ENCODE data around the gene SHTN1.

The SHTN1 gene

GRCh38 chr10:117005026-117005526 is at the start of gene SHTN1:
SHTN1 (minus strand) TSS chr10:117005187; CDS start chr10:117005079, 108 bp downstream.
- FAIRE-seq, result peak; percentile 71

GRCh38 chr10:117053482-117053881 is 48.5 kb upstream of the SHTN1 start:
- no peak for DNase-seq (ENCODE audit: low spot score)
- FAIRE-seq, result no peak

More at GRCh38 chr10:117005026-117005526, at the start of gene SHTN1:
- peak; percentile 68 for DNase-seq (ENCODE audit: low spot score)

GRCh38 chr10:117047947-117048346 is 43.0 kb upstream of the SHTN1 start:
- FAIRE-seq (no peak), DNase-seq (ENCODE audit: low spot score) (no peak)

- no peak for DNase-seq (ENCODE audit: low spot score)
- no peak for FAIRE-seq
Observed at GRCh38 chr10:117016266-117016665, 11.3 kb upstream of the SHTN1 start.

- DNase-seq (ENCODE audit: low spot score) (no peak), FAIRE-seq (no peak)
Observed at GRCh38 chr10:117014835-117015234, 9.8 kb upstream of the SHTN1 start.

- DNase-seq (ENCODE audit: low spot score) (peak; percentile 54), FAIRE-seq (no peak)
Observed at GRCh38 chr10:117007080-117007479, 2.1 kb upstream of the SHTN1 start.

GRCh38 chr10:117005527-117006055 is 604 bp upstream of the SHTN1 start:
- DNase-seq (ENCODE audit: low spot score) (no peak), FAIRE-seq (no peak)

- FAIRE-seq (peak; percentile 77), DNase-seq (ENCODE audit: low spot score) (peak; percentile 71)
Observed at GRCh38 chr10:117004227-117005025, 561 bp downstream of the SHTN1 start.

GRCh38 chr10:117003336-117003735 is 1.7 kb downstream of the SHTN1 start:
- DNase-seq (ENCODE audit: low spot score), result no peak
- FAIRE-seq, result no peak

GRCh38 chr10:117002206-117002605 is 2.8 kb downstream of the SHTN1 start:
- DNase-seq (ENCODE audit: low spot score) (no peak), FAIRE-seq (no peak)

- DNase-seq (ENCODE audit: low spot score) (no peak), FAIRE-seq (no peak)
Observed at GRCh38 chr10:117001144-117001543, 3.8 kb downstream of the SHTN1 start.

- FAIRE-seq (no peak), DNase-seq (ENCODE audit: low spot score) (no peak)
Observed at GRCh38 chr10:117000580-117000979, 4.4 kb downstream of the SHTN1 start.

- FAIRE-seq, result no peak
- no peak for DNase-seq (ENCODE audit: low spot score)
Observed at GRCh38 chr10:116998172-116998571, 6.8 kb downstream of the SHTN1 start.

GRCh38 chr10:116997015-116997414 is 8.0 kb downstream of the SHTN1 start:
- FAIRE-seq, result no peak

GRCh38 chr10:116995648-116996047 is 9.3 kb downstream of the SHTN1 start:
- FAIRE-seq, result no peak
- no peak for DNase-seq (ENCODE audit: low spot score)

More at GRCh38 chr10:116997015-116997414, 8.0 kb downstream of the SHTN1 start:
- no peak for DNase-seq (ENCODE audit: low spot score)

- FAIRE-seq (no peak), DNase-seq (ENCODE audit: low spot score) (no peak)
Observed at GRCh38 chr10:116994113-116994890, 10.7 kb downstream of the SHTN1 start.

- no peak for DNase-seq (ENCODE audit: low spot score)
- no peak for FAIRE-seq
Observed at GRCh38 chr10:116993610-116994009, 11.4 kb downstream of the SHTN1 start.

GRCh38 chr10:116992183-116992582 is 12.8 kb downstream of the SHTN1 start:
- FAIRE-seq, result no peak
- DNase-seq (ENCODE audit: low spot score), result no peak

GRCh38 chr10:116990276-116990800 is 14.6 kb downstream of the SHTN1 start:
- no peak for FAIRE-seq
- no peak for DNase-seq (ENCODE audit: low spot score)

GRCh38 chr10:116989439-116989838 is 15.5 kb downstream of the SHTN1 start:
- DNase-seq (ENCODE audit: low spot score), result no peak
- no peak for FAIRE-seq

- FAIRE-seq, result no peak
Observed at GRCh38 chr10:116988311-116988710, 16.7 kb downstream of the SHTN1 start.

GRCh38 chr10:116985611-116986010 is 19.4 kb downstream of the SHTN1 start:
- FAIRE-seq (no peak), DNase-seq (ENCODE audit: low spot score) (no peak)

More at GRCh38 chr10:116988311-116988710, 16.7 kb downstream of the SHTN1 start:
- DNase-seq (ENCODE audit: low spot score), result no peak

Measured in urothelium cell line (cell line).